ENCODE results near the gene CHRNB1.

The CHRNB1 gene

DNA sequence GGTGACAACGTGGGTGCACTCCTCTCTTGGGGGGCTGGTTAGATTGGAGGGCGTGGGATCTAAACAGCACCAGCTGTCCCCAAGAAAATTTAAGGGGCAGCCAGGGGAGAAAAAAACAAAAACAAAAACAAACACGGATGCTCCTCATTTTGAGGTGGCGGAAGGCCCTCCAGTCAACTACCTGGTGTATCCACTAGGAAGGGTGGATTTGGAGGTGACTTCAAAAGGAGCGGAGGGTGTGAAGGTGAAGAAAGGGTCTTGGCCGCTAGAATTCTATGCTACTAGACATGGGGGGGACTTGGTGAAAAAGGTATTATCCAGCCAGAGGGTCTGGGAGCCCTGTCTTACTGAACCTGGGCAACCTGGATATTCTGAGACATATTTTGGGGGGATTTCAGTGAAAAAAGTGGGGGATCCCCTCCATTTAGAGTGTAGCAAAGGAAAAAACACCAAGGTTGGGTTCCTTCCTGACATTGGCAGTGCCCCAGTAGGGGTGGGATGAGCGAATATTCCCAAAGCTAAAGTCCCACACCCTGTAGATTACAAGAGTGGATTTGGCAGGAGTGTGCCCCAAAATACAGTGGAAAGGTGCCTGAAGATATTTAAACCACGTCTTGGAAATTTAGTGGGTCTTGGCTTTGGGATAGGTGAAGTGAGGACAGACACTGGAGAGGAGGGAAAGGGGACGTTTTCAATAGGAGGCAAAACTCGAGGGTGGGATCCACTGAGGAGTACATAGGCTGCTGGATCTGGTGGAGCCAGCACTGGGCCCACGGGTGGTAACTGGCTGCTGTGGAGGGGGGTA is 6.0 kb upstream of the CHRNB1 start:
- no peak for DNase-seq

DNA sequence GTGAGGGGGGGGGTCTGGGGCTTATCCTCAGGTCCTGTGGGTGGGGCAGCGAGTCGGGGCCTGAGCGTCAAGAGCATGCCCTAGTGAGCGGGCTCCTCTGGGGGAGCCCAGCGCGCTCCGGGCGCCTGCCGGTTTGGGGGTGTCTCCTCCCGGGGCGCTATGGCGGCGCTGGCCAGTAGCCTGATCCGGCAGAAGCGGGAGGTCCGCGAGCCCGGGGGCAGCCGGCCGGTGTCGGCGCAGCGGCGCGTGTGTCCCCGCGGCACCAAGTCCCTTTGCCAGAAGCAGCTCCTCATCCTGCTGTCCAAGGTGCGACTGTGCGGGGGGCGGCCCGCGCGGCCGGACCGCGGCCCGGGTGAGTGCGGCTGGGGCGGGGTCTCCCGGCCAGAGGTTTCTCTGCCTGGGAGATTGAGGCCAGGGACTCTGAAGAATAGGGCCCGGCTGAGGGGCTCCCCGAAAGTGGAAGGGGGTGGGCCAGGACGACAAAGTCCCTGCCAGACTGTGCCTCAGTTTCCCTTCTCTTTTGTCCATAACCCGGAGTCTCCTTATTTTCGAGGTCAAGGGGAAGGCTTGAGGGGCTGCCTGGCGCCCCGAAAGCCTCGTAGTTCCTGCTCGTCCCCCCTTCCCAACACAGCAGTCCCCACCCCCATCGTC is 5.3 kb upstream of the CHRNB1 start, which contains the start of gene FGF11:
FGF11 (plus strand) TSS at position 51 of the 651 bp plus-strand sequence; CDS start at position 160, 109 bp downstream.
- DNase-seq, result no peak

DNA sequence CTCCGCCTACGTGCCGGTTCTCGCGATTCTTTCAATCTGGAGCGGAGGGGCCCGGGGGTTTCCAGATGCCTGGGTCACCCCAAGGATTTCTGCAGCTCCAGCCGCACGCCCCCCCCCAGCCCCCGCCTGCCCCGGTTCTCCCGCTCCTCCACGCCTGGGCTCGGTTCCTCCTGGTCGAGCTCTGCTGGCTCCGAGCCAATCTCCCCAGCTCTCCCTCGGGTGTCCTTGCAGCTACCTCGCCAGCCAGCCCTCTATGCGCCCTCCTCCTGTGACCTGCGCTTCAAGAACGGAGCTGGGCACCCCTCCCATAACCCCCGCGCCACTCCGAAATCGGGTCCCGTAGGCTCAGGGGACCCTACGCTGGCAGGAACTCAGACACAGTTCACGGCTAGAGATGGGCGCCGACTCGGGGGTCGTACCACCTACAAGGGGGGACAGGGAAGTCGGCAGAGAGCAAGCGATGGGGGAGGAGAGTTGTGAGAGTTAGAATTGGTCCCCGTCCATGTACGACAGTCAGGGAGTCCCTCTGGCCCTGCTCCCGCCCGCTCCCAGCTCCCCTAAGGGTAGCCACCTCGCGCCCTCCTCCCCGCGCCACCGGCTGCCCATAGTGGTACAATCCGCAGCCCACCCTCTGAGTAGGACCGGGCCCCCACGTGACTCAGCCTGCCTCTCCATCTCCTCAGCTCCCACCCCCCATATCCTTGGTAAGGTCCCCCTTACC is 4.6 kb upstream of the CHRNB1 start:
- no peak for DNase-seq

DNA sequence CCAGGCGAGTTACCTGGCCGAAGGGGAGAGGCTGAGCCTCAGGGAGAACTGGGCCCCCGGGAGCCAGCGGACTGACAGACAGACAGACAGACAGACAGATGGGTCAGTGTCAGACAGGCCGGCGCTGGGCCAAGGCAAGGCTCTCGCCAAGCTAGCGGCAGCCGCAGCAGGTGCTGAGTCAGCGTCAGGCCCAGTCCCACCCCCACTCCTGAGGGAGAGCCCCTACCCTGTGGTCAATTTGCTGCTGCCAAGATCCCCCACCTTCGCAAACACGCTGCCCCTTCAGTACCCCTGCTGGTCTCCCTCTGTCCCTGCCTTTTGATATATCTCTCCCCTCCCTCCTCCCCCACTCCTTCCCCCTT is 4.0 kb upstream of the CHRNB1 start:
- no peak for DNase-seq

DNA sequence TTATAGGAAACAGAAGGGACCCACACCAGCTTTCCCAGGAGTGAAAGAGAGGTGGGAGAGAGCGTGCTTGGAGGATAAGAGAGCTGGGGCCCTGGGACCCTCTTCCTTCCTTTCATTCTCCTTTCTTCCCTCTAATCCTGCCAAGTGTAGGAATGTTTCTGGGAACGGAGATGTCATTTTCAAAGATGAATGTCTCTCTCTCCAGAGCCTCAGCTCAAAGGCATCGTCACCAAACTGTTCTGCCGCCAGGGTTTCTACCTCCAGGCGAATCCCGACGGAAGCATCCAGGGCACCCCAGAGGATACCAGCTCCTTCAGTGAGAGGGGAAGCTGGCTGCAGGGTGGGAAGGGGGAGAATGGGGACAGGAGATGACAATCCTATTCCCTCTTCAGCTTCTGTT is 3.6 kb upstream of the CHRNB1 start:
- no peak for DNase-seq

DNA sequence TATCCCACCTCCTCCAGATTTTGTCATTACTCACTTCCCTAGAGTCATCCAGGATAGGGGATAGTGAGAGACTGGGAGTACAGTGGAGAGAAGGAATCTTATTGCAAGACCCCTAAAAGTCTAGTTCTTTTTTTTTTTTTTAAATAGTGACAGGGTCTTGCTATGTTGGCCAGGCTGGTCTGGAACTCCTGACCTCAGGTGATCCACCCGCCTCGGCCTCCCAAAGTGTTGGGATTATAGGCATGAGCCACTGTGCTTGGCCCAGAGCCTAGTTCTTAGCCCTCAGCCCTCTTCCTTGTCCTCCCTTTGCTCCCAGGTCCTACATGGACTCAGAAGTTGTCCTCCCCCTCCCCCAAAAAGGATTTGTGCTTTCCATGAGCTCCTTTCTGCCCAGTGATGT is 2.7 kb upstream of the CHRNB1 start:
- no peak for DNase-seq

DNA sequence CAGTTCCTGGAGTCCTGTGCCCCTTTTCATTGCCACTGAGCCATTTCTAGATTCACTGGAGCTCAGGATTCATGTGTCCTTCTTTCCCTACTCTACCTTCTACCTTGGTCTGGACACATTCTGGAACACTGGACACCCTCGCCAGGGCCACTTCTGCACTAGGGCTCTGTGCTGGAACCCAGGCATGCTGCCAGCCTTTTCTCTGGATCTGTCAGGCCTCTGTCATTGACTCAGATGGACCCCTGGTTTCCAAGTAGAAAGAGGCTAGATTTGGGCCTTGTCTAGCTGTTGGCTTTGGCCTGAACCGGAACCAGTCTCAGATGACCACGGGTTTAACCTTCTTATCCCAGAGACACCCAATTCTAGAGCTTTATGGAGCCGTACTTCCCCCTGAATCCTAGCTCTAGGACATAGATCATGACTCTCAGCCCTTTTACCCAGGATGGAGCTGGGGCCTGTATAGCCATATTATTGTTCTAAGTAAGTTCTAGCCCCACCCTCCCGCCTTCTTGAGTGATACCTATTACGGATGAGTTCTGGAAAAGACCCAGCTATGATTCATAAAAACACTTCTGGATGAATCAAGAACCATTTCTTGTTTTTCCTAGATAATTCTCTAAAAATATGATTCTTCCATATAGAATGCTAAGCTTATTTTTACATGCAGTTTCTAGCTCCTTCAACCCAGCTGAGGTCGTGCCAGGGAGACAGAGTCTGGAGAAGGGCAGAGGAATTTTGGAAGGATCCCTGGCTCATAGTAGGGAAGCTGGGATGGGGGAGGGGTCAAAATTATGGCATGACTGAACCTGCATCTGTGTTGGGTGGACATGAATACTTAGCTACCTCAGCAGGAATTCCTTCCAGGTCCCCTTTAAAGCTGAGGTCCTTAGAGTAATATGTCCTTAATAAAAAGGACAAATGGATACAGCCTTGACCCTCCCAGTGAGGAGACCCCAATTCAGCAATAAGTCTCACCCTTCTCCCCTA is 1.1 kb upstream of the CHRNB1 start:
- DNase-seq, result no peak

DNA sequence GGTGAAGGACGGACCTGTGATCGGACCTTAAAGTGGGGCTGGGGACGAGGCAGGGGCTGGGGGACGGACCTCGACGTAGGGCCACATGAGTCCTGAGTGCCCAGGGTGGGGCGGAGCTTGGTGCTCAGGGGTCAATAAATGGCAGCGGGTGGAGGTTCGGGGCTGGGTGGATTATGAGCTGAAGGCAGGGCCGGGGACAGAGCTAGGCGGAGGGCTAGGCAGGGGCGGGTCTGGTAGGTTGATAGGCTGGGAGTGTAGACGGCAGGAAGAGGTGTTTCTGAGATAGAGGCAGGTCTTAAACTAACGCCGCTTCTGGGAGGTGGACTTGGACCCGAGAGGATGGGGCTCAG is 733 bp downstream of the CHRNB1 start:
- DNase-seq, result no peak

DNA sequence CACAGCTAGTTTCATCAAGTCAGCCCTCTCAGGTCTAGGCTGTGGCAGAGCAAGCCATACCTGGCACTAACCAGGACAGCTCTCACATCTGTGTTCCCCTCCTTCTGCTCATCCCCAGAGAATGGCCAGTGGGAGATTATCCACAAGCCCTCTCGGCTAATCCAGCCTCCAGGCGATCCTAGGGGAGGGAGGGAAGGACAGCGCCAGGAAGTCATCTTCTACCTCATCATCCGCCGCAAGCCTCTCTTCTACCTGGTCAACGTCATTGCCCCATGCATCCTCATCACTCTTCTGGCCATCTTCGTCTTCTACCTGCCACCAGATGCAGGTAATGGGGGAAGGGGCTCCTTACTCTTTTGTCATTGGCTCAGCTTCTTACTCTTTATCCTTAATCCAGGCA is 3.6 kb downstream of the CHRNB1 start:
- no peak for DNase-seq

DNA sequence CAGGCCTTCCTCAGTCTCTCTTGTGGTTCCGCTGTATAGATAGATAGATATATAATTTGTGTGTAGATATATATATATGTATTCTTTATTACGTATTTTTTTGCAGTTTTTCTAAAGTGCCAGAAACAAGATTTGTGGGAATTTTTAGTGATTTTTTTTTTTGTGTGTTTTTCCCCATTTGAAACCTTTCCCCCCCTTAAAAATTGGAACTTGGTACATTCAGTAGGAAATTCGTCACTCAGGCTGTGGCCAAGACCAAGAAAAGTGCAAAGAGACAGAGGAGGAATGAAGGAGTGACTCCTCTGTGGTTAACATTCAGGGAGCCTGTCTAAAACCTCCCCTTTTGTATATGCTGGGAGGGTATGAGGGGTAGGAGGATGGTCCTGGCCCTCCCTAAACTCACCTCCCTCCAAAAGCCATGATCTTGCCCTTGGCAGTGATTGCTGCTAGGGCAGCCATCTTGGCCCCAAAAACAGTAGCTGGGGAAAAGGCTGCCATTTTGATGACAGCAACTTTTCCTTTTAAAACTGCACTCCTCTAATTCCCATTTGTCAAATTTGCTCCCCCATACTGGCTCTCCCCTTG is 15.2 kb downstream of the CHRNB1 start:
- DNase-seq, result no peak

DNA sequence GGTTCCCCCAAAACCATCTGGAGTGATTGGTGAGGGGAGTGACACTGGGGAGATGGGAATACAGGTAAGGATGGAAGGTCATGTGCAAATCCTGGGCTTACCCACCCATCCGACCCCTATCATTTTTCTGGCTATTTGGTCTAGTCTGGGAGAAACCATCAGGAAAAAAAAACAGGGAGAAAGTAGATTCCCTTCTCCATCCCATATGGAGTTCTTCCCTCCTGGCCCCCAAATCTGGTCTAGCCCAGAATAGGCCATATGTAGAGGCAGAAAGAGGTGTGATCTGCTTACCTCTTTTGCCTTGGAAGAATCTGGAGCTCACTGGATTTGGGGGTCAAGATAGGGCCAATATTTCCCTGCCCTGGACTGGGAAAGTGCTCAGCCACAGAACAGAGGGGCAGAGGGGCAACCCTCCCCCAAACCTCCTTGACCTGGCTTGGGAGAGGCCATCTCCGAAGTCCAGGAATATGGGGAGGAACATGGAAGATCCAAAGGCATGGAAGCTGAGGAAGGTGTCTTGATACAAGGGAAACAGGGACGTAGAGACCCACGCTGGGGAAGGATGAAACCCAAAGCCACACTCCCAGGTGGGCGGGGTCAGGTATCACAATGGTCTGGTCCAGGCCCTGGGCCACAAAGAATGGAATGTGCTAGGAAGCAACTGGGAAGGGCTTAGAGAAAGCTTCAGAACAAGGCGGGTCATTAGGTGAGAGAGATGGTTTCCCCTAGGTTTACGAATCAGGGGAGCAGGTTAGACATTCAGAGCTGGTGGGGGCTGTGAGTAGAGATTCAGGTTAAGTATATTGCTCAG is 16.2 kb downstream of the CHRNB1 start:
- no peak for DNase-seq

DNA sequence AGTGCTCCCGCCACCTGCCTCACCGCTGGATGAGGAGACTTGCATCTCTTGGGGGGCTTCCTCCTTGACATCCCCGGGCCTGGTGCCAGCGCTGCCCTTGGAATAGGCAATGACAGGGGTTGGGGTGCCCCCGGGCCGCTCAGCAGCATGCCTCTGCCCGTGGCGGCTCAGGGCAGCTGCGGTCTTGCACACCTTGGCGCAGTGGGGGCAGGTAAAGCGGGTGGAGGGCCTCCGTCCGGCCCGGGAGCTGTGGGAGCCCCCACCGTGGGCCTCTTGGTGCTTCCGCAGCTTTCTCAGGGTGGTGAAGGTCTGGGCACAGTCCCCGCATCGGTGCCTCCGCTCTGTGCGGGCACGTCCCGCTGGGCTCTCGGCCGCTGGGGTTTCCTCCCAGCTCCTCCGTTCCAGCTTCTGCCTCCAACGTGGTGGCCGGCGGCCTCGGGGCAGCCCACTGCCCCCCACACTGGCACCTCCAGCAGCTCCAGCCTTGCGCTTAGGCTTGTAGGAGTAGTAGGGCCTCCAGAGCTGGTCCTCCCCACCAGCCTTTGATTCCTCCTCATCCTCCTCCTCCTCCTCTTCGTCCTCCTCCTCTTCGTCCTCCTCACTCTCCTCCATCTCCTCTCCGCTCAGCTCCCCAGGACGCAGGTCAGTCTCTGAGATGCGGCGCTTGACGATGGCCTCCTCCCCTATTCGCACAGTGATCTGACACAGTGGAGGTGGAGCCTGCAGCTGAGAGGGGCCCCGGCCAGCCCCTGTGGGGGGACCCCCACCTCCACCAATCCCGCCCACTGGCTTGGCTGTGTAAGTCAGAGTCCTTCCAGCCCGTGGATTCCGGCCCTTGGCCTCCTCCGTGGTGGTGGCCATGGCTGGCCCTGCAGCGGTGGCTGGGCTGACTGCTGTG is 17.9 kb downstream of the CHRNB1 start:
- no peak for DNase-seq

DNA sequence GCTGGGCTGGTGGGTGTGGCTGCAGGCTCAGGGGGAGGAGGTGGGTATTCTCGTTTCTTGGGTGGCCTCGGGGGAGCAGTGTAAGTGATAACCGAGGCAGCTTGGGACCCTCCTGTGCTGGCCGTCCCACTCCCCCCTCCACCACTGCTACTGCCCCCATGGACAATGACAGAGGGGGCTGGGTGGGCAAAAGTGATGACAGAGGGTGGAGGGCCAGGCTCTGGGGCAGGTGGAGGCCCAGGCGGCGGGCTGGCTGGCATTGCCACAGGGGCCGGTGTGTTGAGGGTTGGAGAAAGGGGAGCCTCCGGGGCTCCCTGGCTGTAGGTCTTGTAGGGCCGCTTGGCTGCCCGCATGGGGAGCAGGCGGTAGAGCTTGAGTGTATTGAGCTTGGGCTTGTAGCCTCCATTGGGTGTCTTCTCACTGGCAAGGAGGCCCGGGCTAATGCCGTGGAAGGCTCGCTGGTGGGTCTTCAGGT is 18.5 kb downstream of the CHRNB1 start:
- DNase-seq, result no peak

DNA sequence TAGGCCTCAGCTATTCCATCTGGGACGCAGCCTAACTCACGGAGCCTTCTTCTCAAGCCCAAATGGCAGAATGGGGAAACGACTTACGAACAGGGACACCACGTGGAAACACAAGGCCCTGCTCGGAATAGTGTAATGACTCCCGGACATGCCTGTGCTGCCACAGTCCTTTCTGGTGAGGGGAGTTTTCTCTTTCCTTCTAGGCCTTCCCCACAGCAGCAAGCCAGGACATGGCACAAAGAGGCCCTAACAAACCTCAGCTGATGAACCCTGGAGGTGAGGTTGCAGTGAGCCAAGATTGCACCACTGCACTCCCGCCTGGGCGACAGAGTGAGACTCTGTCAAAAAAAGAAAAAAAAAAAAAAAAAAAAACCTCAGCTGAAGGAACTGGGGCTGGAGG is 19.2 kb downstream of the CHRNB1 start:
- no peak for DNase-seq

DNA sequence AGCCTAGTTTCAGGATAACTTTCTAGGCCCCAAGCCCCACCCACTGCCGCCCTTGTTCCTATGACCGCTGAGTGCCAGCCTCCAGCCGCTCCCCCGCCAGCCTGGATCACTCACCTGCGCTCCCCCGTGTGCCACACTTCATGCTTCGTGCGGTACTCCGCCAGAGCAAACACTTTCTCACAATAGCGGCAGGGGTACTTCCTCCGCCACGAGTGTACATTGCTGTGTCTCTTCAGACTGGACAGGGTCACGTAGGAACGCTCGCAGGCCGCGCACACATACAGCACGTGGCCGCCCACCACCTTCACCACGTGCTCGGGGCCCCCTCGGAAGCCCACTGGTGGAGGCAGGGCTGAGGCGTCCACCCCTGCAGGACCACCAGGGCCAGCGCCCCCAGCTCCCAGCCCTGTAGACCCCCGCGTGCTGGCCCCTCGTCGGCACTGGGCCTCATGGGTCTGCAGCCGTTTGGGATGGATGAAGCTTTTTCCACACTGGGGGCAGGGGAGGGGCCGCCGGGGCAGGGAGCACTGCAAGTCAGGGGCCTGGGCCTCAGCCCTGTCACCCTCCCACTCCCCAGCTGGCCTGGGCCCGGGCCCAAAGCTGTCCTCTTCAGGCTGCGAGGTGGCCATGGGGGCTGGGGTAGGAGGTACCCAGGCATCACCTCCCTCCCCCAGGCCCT is 20.9 kb downstream of the CHRNB1 start:
- DNase-seq, result no peak

DNA sequence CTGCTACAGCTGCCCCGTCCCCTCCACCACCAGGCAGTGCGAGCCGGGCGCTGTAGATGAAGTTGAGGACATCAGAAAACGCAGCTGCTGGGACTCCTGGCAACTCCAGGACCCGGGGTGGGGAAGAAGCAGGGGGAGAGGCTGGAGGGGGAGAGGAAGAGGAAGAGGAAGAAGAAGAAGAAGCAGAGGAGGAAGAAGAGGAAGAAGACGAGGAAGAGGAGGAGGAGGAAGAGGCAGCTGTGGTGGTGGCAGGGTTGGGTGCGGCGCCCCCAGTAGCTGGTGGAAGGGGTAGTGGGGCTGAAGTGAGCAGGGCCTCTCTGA is 21.4 kb downstream of the CHRNB1 start:
- DNase-seq, result no peak

DNA sequence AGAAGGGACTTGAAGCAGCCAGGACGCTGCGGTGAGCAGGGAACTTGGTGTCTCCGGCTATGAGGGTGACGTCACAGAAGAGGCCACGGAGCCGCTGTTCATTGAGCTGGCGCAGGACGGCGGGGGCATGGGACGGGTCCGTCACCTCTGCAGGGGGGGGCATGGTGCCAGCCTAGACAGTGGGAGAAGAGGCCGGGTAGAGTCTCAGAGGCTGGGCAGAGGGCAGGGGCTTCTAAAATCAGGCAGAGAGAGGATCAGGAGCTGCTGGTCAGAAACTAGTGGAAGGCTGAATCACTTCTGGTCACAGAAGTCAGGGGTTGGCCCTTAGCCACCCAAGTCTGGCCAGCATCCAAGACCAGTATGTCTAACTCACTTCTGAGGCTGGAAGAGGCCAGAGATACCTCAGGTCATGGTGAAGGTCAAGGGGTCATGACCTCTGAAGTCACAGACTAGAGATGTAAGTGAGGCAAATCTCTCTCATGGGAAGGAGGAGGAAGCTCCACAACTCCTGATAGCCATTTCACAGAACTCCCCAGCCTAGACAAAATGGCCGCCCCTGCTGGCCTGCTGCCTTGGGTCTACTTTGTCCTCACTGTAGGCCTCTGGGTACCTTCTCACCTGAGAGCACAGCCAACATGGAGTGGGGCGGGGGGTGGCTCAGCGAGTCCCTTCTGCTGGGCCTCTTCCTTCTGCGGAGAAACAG is 21.9 kb downstream of the CHRNB1 start:
- DNase-seq, result no peak

DNA sequence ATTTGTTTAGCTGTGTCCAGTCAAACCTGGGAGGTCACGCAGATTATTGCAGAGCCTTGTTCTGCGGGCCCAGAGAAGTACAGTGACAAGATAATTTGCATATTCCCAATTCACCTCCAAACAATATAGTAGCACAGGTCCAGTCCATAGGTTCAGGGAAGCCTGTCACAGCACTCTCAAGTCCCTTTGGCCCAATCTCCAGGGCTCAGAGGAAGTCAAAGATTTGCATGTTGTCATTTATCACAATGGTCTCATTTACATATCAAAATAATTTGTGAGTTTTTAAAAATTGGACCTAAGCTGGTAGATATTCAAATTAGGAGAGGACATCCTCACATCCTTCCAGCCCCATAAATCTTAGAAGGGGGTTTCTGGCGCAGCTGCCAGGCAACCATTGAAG is 22.6 kb downstream of the CHRNB1 start:
- DNase-seq, result no peak

DNA sequence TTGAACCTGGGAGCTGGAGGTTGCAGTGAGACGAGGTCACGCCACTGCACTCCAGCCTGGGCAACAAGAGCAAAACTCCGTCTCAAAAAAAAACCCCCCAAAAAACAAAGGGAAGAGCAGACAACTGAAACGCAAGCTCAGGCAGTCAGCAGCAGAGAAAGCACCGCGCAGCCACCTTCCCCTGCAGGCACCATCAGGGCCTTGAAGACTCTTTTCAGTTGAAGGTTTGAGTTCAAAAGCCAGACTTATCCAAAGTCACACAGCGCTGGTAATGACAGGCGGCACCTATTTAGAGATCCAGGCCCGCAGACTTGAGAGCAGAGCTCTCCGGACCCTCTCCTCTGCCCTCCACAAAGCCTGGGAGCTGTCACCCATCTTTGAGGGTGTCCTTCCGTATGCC is 23.4 kb downstream of the CHRNB1 start:
- no peak for DNase-seq
